Fibroblast of lung (primary cell): ENCODE measurements around the gene ZNF385A.

Source experiments
- EZH2 ChIP-seq: IDR thresholded peaks from 2 replicates; pipeline ENCODE4 v1.5.1; 2012; ENCODE audit warnings: low read length, control low read depth, mild to moderate bottlenecking; ENCODE audit errors: missing control alignments
- TF ChIP-seq, protein P1 (sequence below), 2 donors: IDR thresholded peaks in 1 of 2; conservative IDR thresholded peaks in 1 of 2; 1 replicate in 1 of 2; 2 replicates in 1 of 2; pipeline ENCODE4 v1.5.1; 2011 to 2012; ENCODE audit warnings: low read length in 2 of 2, control low read depth in 1 of 2, inconsistent platforms in 1 of 2, low read depth in 1 of 2, mild to moderate bottlenecking in 1 of 2

DNA sequence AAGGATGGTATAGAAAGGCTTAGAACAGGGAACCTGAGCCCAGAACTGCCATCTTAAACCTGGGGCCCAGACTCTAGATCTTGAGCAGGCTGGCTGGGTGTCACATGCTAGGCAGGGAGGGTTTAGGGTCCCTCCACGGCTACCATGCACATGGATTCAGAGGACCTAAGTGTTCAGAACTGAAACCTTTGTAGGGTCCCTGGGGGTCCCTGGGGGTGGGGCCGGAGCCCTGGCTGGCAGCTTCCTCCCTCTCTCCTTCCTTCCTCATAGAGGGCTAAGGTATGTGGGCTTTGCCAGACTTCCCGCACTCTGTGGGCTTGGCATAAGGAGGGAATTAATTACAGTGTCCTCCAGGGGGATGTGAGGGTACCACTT lies 4.6 kb upstream of the ZNF385A start:
- TF ChIP-seq, protein P1, sequence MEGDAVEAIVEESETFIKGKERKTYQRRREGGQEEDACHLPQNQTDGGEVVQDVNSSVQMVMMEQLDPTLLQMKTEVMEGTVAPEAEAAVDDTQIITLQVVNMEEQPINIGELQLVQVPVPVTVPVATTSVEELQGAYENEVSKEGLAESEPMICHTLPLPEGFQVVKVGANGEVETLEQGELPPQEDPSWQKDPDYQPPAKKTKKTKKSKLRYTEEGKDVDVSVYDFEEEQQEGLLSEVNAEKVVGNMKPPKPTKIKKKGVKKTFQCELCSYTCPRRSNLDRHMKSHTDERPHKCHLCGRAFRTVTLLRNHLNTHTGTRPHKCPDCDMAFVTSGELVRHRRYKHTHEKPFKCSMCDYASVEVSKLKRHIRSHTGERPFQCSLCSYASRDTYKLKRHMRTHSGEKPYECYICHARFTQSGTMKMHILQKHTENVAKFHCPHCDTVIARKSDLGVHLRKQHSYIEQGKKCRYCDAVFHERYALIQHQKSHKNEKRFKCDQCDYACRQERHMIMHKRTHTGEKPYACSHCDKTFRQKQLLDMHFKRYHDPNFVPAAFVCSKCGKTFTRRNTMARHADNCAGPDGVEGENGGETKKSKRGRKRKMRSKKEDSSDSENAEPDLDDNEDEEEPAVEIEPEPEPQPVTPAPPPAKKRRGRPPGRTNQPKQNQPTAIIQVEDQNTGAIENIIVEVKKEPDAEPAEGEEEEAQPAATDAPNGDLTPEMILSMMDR (conservative IDR thresholded peaks at IDR 0.05 in 1 of 2, IDR thresholded peaks at IDR 0.05 in 1 of 2; ENCODE audit: low read depth in 1 of 2, low read length in 2 of 2) = no peak
- no peak for TF ChIP-seq EZH2
